B cell (primary cell): ENCODE measurements around the gene CD300LB. TPM values are rescaled to one million over a fixed set of nuclear protein-coding genes. Genes with fewer than 3 reads are reported as not detected.

ENCODE experiments used
- ATAC-seq: fragments of 200-7000 bp; cut with Tn5 transposase; one replicate; pipeline ENCODE4 v1.10.0; 2021; ENCODE audit warnings: low read depth, mild to moderate bottlenecking, moderate number of reproducible peaks, moderate library complexity
- CTCF ChIA-PET: fragments of 350-600 bp; sonication (Branson Sonifier 250); formaldehyde crosslinking; loops from one replicate; lab custom pipeline; 2021; ENCODE audit warnings: antibody characterized with exemption, inconsistent platforms; lab: Charles Lee
- POLR2A ChIA-PET: fragments of 350-600 bp; sonication (Branson Sonifier 250); formaldehyde crosslinking; loops from one replicate; lab custom pipeline; 2021; ENCODE audit warnings: antibody characterized with exemption; lab: Charles Lee
- DNase-seq: peaks from one replicate; pipeline ENCODE4 v3.0.0; 2013
- H2AFZ ChIP-seq: 2 replicates; pipeline ENCODE4 v1.6.1; 2012; ENCODE audit warnings: mild to moderate bottlenecking, low read depth, low read length; ENCODE audit not compliant: insufficient read depth, poor library complexity, severe bottlenecking
- H3K27ac ChIP-seq, 2 donors: 1 replicate in 1 of 2; 2 replicates in 1 of 2; pipeline ENCODE4 v1.5.1; 2012 to 2013; ENCODE audit warnings: low read length in 2 of 2, mild to moderate bottlenecking in 2 of 2, moderate library complexity in 1 of 2
- H3K27me3 ChIP-seq, 4 experiments: fragments of 200-600 bp in 1 of 4; sonication (generic) in 1 of 4; replicated peaks in 1 of 4; 1 replicate in 2 of 4; 2 replicates in 2 of 4; pipeline versions ENCODE4 v1.6.1 to v1.7.0; 2013 to 2016; ENCODE audit warnings: low read length in 3 of 4, mild to moderate bottlenecking in 2 of 4, mixed read lengths in 1 of 4, moderate library complexity in 1 of 4; ENCODE audit not compliant: insufficient read depth in 4 of 4, control insufficient read depth in 3 of 4; ENCODE audit errors: control extremely low read depth in 1 of 4
- H3K36me3 ChIP-seq, 2 experiments: replicated peaks in 1 of 2; 1 replicate in 1 of 2; 2 replicates in 1 of 2; pipeline versions ENCODE4 v1.6.1 to v1.7.1; 2013; ENCODE audit warnings: low read length in 1 of 2; ENCODE audit not compliant: insufficient read depth in 2 of 2, control insufficient read depth in 1 of 2; ENCODE audit errors: control extremely low read depth in 1 of 2, extremely low read depth in 1 of 2
- H3K4me1 ChIP-seq, 2 donors: fragments of 200-600 bp in 1 of 2; sonication (generic) in 1 of 2; 1 replicate in 1 of 2; 2 replicates in 1 of 2; pipeline versions ENCODE4 v1.5.1 to v1.6.1; 2013 to 2017; ENCODE audit warnings: low read length in 2 of 2; ENCODE audit not compliant: control insufficient read depth in 2 of 2, insufficient read depth in 2 of 2
- H3K4me2 ChIP-seq: replicated peaks from 2 replicates; pipeline ENCODE3; 2012; ENCODE audit warnings: mild to moderate bottlenecking, low read depth, low read length; ENCODE audit not compliant: poor library complexity, severe bottlenecking
- H3K4me3 ChIP-seq, 5 experiments: fragments of 200-600 bp in 1 of 5; sonication (generic) in 1 of 5; 1 replicate in 3 of 5; 2 replicates in 2 of 5; pipeline versions ENCODE4 v1.5.1 to v1.7.0; 2011 to 2016; ENCODE audit warnings: low read length in 4 of 5, mild to moderate bottlenecking in 4 of 5, low read depth in 2 of 5, control low read depth in 1 of 5, moderate library complexity in 1 of 5; ENCODE audit not compliant: insufficient read depth in 1 of 5; ENCODE audit errors: control extremely low read depth in 1 of 5, extremely low read depth in 1 of 5
- H3K79me2 ChIP-seq: fragments of 200-600 bp; sonication (generic); one replicate; pipeline ENCODE4 v1.6.0; 2016; ENCODE audit warnings: low read length; ENCODE audit not compliant: control insufficient read depth, insufficient read depth
- H3K9ac ChIP-seq: fragments of 200-600 bp; sonication (generic); 2 replicates; pipeline ENCODE4 v1.6.1; 2017; ENCODE audit warnings: mild to moderate bottlenecking, low read length, moderate library complexity
- H3K9me3 ChIP-seq, 3 donors: one replicate each; pipeline versions ENCODE4 v1.6.1 to v1.7.1; 2013; ENCODE audit warnings: low read length in 2 of 3; ENCODE audit not compliant: control insufficient read depth in 2 of 3, insufficient read depth in 1 of 3; ENCODE audit errors: control extremely low read depth in 1 of 3
- H4K20me1 ChIP-seq: 2 replicates; pipeline ENCODE4 v1.6.0; 2012; ENCODE audit warnings: mild to moderate bottlenecking, low read length; ENCODE audit not compliant: insufficient read depth, control insufficient read depth, poor library complexity, severe bottlenecking
- H3K27ac Mint-ChIP-seq: one replicate; pipeline ENCODE4 v1.8.0; 2021; ENCODE audit warnings: mixed read lengths
- H3K27me3 Mint-ChIP-seq: one replicate; pipeline ENCODE4 v1.8.0; 2021; ENCODE audit warnings: mixed read lengths
- H3K4me1 Mint-ChIP-seq: one replicate; pipeline ENCODE4 v1.8.0; 2021; ENCODE audit warnings: mixed read lengths
- H3K4me3 Mint-ChIP-seq: one replicate; pipeline ENCODE4 v1.8.0; 2021; ENCODE audit warnings: mixed read lengths
- H3K9me3 Mint-ChIP-seq: one replicate; pipeline ENCODE4 v1.8.0; 2022; ENCODE audit warnings: mixed read lengths; ENCODE audit not compliant: insufficient read depth
- EZH2 ChIP-seq: IDR thresholded peaks from 2 replicates; pipeline ENCODE4 v1.6.1; 2012; ENCODE audit warnings: borderline replicate concordance, low read depth, mild to moderate bottlenecking, moderate library complexity, low read length; ENCODE audit not compliant: insufficient read depth, poor library complexity, severe bottlenecking
- WGBS: methylation state at CpG from one replicate; pipeline ENCODE4 v1.1.5; 2013; ENCODE audit warnings: missing lambda C conversion rate; ENCODE audit not compliant: insufficient coverage; 5-methylcytosine and 5-hydroxymethylcytosine counted together
- intact Hi-C: fragments of 100-400 bp; cut with micrococcal nuclease; formaldehyde crosslinking; loops from one replicate; pipeline ENCODE4 v1.10.0; 2022
- polyA plus RNA-seq: library from polyadenylated mRNA; depleted of rRNA; stranded (reverse); fragments of >200 nt; gene quantifications from 2 replicates; pipeline ENCODE4 v1.2.3, GENCODE V29; 2012
- total RNA-seq, 2 donors: library from RNA; stranded (reverse); fragments of 120-200 nt in 1 of 2; gene quantifications; 1 replicate in 1 of 2; 2 replicates in 1 of 2; pipeline versions ENCODE4 v1.2.3 to v1.2.4, GENCODE V29; 2013 to 2022
- TF ChIP-seq, protein P1 (sequence below): fragments of 200-600 bp; IDR thresholded peaks from one replicate; pipeline ENCODE4 v1.8.0; 2022; ENCODE audit warnings: antibody characterized with exemption, mild to moderate bottlenecking

CD300LB gene
- total and polyA plus RNA-seq, 2 donors (not counting 1 experiment from before 2014, with no cell fraction given), result 0.12 to 0.39 TPM

DNA sequence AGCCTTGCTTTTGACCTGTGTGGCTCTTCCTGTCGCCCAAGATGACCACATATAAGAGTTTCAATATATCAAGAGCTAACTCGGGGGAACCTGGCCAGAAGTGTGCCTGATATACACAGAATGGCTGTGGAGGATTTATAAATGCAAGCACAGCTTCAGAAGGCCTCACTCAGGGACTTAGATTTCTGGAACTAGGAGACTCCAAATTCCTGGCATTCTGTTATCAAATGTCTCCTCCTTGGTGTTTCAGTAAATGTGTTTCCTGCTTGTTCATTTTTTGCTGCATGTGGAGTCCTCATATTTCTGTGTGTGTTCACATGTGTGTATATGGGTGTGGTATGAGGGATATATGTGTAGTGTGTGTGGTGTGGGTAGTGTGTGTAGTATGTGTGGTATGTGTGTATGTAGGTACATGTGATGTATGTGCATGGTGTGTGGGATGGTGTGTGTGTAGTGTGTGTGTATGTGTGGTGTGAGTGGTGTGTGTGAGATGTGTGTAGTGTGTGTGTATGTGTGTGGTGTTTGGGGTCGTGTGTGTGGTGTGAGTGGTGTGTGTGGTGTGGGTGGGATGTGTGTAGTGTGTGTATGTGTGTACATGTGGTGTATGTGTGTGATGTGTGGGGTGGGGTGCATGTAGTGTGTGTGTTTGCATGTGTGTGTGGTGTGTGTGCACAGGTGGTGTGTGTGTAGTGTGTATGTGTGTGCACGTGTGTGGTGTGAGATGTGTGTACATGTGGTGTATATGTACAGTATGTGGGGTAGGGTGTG lies 37.0 kb upstream of the CD300LB start:
- Histone ChIP-seq H3K36me3 (no peaks in the 10 kb centered on the region), H3K4me3 (no peak overlapping the region), H3K9me3 (peaks cover 0 to 3% (median 0%) of the 10 kb centered on the region in 3 donors), H4K20me1 (no peaks in the 10 kb centered on the region), H3K9ac (no peak overlapping the region), H3K79me2 (no peaks in the 10 kb centered on the region), H3K27me3 (peaks cover 0 to 51% (median 11%) of the 10 kb centered on the region in 4 experiments), H3K27ac (no peak overlapping the region), H2AFZ (no peak overlapping the region), H3K4me2 (no peak overlapping the region), H3K4me1 (peaks cover 15 to 18% of the 10 kb centered on the region in 2 donors)
- peaks cover 58% of the 10 kb centered on the region for H3K27me3 Mint-ChIP-seq
- H3K27ac Mint-ChIP-seq, result no peak overlapping the region
- 89% methylated on average over 3 of the region's 4 CpGs for WGBS
- ChIA-PET POLR2A (no interaction called here), CTCF (interaction anchor here (0.7 to 4.6 kb wide), 2 partner anchors 90 to 169 kb away, joined by 3 to 46 read pairs; partner anchors contain the start of gene RAB37)
- DNase-seq (no peak), ATAC-seq (no peak)
- H3K4me1 Mint-ChIP-seq, result peaks cover 5% of the 10 kb centered on the region
- no peak overlapping the region for H3K4me3 Mint-ChIP-seq
- intact Hi-C loops, result loop anchor here (5.0 kb wide), 1 partner anchor 294 kb away; no protein-coding TSS in a partner anchor
- no peaks in the 10 kb centered on the region for H3K9me3 Mint-ChIP-seq
- TF ChIP-seq, protein P1, sequence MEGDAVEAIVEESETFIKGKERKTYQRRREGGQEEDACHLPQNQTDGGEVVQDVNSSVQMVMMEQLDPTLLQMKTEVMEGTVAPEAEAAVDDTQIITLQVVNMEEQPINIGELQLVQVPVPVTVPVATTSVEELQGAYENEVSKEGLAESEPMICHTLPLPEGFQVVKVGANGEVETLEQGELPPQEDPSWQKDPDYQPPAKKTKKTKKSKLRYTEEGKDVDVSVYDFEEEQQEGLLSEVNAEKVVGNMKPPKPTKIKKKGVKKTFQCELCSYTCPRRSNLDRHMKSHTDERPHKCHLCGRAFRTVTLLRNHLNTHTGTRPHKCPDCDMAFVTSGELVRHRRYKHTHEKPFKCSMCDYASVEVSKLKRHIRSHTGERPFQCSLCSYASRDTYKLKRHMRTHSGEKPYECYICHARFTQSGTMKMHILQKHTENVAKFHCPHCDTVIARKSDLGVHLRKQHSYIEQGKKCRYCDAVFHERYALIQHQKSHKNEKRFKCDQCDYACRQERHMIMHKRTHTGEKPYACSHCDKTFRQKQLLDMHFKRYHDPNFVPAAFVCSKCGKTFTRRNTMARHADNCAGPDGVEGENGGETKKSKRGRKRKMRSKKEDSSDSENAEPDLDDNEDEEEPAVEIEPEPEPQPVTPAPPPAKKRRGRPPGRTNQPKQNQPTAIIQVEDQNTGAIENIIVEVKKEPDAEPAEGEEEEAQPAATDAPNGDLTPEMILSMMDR, result no peak

DNA sequence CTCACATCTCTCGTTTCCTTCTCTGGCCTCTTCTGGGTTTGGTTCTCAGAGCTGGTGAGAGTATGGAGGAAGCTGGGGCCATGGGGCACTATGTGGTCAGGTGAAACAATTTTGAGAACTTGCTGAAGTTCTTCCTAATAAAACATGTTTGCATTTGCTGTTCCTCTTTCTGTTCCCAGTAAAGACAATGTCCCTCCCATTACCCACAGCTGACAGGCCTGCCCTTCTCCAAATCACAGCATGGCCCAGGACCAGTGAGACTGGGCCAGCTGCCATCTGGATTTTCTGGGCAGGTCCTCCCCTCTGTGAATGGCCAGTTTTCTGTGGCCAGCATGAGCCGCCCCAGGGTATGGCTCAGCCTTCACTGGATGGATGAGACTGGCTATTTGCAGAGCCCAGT lies 36.1 kb upstream of the CD300LB start, which contains the start of gene CD300H:
Gene CD300H (minus strand): TSS at position 113 of the 400 bp plus-strand sequence.
- ChIA-PET POLR2A (no interaction called here), CTCF (interaction anchor here (0.7 to 4.6 kb wide), 11 partner anchors 33 to 224 kb away, joined by 3 to 46 read pairs (median 7); partner anchors contain the start of gene RAB37)
- intact Hi-C loops, result loop anchor here (5.0 kb wide), 1 partner anchor 295 kb away; no protein-coding TSS in a partner anchor
- peak within 1 kb of the TSS; percentile 9 for H3K4me2 ChIP-seq
- peaks cover 15 to 18% of the 10 kb centered on the region in 2 donors for H3K4me1 ChIP-seq
- peaks cover 5% of the 10 kb centered on the region for H3K4me1 Mint-ChIP-seq
- peaks cover 57% of the 10 kb centered on the region for H3K27me3 Mint-ChIP-seq
- WGBS, result no CpG with 5 or more reads among the region's 2 CpGs
- H4K20me1 ChIP-seq, result no peaks in the 10 kb centered on the region
- H3K9me3 ChIP-seq, result peaks cover 0 to 3% (median 0%) of the 10 kb centered on the region in 3 donors
- no peaks in the 10 kb centered on the region for H3K36me3 ChIP-seq
- H3K9me3 Mint-ChIP-seq, result no peaks in the 10 kb centered on the region
- no peak within 1 kb of the TSS for H2AFZ ChIP-seq
- H3K27ac Mint-ChIP-seq, result no peak within 1 kb of the TSS
- peaks cover 0 to 51% (median 6%) of the 10 kb centered on the region in 4 experiments for H3K27me3 ChIP-seq
- H3K79me2 ChIP-seq, result no peaks in the 10 kb centered on the region
- ATAC-seq (no peak), DNase-seq (no peak)
- no peak within 1 kb of the TSS for H3K27ac ChIP-seq
- no peak within 1 kb of the TSS for H3K9ac ChIP-seq
- TF ChIP-seq EZH2, result no peak
- TF ChIP-seq, protein P1, result no peak
- H3K4me3 ChIP-seq, result no peak within 1 kb of the TSS
- no peak within 1 kb of the TSS for H3K4me3 Mint-ChIP-seq
